PC-3 (cell line): ENCODE measurements around the gene ID2.

Experiments used
- EZH2phosphoT487 ChIP-seq: fragments of 300-600 bp; sonication (generic); IDR thresholded peaks from 2 replicates; pipeline ENCODE4 v1.6.1; 2018; ENCODE audit warnings: mild to moderate bottlenecking, antibody characterized with exemption, low read length, borderline replicate concordance
- TF ChIP-seq, protein P1 (sequence below): fragments of 300-600 bp; sonication (generic); conservative IDR thresholded peaks from 2 replicates; pipeline ENCODE4 v1.5.1; 2017; ENCODE audit warnings: antibody characterized with exemption, low read depth, mild to moderate bottlenecking, low read length

DNA sequence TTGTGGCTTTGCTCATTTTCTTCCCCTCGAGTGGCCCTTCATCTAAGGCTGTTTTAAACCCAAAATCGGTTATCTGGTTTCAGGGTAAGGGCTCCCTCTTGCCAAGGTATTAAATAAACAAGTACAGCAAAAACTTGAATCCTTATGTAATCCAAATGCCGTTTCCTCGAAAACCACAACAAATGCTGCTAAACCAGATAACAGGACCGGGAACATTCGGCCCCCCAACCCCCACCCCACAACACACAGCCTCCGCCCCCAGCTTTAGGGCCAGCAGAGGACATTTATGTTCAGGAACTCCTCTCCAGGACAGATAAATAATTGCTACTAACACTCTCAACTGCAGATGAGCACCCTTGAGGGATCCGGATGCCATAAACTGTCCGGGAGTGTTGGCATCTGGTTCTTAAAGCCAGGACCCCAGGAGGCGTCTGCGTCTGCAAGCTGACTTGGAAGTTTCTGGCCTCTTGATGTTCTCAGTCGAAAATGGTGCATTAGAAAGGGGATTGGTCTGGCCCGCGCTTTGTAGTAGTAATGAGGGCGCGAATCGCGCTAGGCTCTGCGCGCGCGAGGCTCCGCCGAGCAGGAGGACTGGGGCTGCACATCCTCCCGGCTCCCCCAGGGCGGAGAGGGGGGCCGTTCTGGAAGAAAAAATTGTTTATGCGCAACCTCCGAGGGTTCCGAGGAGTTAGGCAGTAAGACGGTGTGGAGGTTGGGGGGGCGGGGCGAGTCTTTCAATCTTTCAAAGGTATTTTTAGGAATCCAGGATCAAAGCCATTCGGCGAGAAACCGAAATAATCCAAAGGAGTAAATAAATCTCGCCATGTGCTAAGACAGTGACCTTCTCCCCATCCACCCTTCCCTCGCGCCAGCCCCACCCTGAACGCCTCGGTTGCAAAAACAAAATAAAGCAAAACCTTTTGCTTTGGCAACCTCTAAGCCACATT is 3.9 kb upstream of the ID2 start:
- TF ChIP-seq, protein P1, sequence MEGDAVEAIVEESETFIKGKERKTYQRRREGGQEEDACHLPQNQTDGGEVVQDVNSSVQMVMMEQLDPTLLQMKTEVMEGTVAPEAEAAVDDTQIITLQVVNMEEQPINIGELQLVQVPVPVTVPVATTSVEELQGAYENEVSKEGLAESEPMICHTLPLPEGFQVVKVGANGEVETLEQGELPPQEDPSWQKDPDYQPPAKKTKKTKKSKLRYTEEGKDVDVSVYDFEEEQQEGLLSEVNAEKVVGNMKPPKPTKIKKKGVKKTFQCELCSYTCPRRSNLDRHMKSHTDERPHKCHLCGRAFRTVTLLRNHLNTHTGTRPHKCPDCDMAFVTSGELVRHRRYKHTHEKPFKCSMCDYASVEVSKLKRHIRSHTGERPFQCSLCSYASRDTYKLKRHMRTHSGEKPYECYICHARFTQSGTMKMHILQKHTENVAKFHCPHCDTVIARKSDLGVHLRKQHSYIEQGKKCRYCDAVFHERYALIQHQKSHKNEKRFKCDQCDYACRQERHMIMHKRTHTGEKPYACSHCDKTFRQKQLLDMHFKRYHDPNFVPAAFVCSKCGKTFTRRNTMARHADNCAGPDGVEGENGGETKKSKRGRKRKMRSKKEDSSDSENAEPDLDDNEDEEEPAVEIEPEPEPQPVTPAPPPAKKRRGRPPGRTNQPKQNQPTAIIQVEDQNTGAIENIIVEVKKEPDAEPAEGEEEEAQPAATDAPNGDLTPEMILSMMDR: no peak
- TF ChIP-seq EZH2phosphoT487: no peak
